ENCODE measurements around the gene DOLK.

- TF ChIP-seq POLR2A (IDR thresholded peaks at IDR 0.05) (no peak), CTCF (IDR thresholded peaks at IDR 0.05) (no peak)
Observed at GRCh38 chr9:128987805-128988204, 40.4 kb upstream of the DOLK start.
